Activated CD4-positive, alpha-beta T cell treated with anti-CD3 and anti-CD28 coated beads, Interleukin-2, amount 50 U/mL, for 16 hours (primary cell): ENCODE measurements around the gene P2RY12.
"Not testable (repeated sequence)": the region's sequence is repeated elsewhere in the genome, so short reads cannot be mapped to it uniquely, and the experiment has no call there.

ENCODE experiments used
- DNase-seq: peaks from one replicate; pipeline ENCODE4 v3.0.0-alpha.2; 2020

Gene P2RY12

GRCh38 chr3:151392191-151392590 lies 7.6 kb upstream of the P2RY12 start:
- not testable (repeated sequence) for DNase-seq

GRCh38 chr3:151391720-151392119 lies 7.2 kb upstream of the P2RY12 start:
- DNase-seq = no peak

GRCh38 chr3:151387842-151388241 lies 3.3 kb upstream of the P2RY12 start:
- DNase-seq = no peak

GRCh38 chr3:151387432-151387831 lies 2.9 kb upstream of the P2RY12 start:
- DNase-seq = no peak

GRCh38 chr3:151386056-151386455 lies 1.5 kb upstream of the P2RY12 start:
- no peak for DNase-seq

- DNase-seq = no peak
Observed at GRCh38 chr3:151383956-151384355, 597 bp downstream of the P2RY12 start.

- DNase-seq = no peak
Observed at GRCh38 chr3:151383111-151383510, 1.4 kb downstream of the P2RY12 start.

- DNase-seq = no peak
Observed at GRCh38 chr3:151382671-151383070, 1.9 kb downstream of the P2RY12 start.

GRCh38 chr3:151379083-151379734 lies 5.3 kb downstream of the P2RY12 start:
- peak; percentile 14 for DNase-seq

- DNase-seq = no peak
Observed at GRCh38 chr3:151377768-151378385, 6.7 kb downstream of the P2RY12 start.

GRCh38 chr3:151372063-151372820 lies 12.3 kb downstream of the P2RY12 start:
- DNase-seq = no peak

GRCh38 chr3:151371526-151371925 lies 13.0 kb downstream of the P2RY12 start:
- no peak for DNase-seq

GRCh38 chr3:151367448-151367847 lies 17.1 kb downstream of the P2RY12 start:
- no peak for DNase-seq

GRCh38 chr3:151366993-151367392 lies 17.6 kb downstream of the P2RY12 start:
- DNase-seq = no peak

GRCh38 chr3:151362751-151363174 lies 21.8 kb downstream of the P2RY12 start:
- DNase-seq = no peak

GRCh38 chr3:151357463-151357850 lies 27.1 kb downstream of the P2RY12 start:
- DNase-seq = no peak

GRCh38 chr3:151356794-151357462 lies 27.6 kb downstream of the P2RY12 start:
- DNase-seq = no peak

- no peak for DNase-seq
Observed at GRCh38 chr3:151351648-151352047, 32.9 kb downstream of the P2RY12 start.

- DNase-seq = no peak
Observed at GRCh38 chr3:151351219-151351618, 33.3 kb downstream of the P2RY12 start.

GRCh38 chr3:151350656-151351055 lies 33.9 kb downstream of the P2RY12 start:
- DNase-seq = no peak

GRCh38 chr3:151347432-151347831 lies 37.1 kb downstream of the P2RY12 start:
- DNase-seq = no peak

GRCh38 chr3:151346292-151346691 lies 38.3 kb downstream of the P2RY12 start:
- DNase-seq = no peak

- DNase-seq = no peak
Observed at GRCh38 chr3:151345859-151346258, 38.7 kb downstream of the P2RY12 start.

GRCh38 chr3:151331696-151332095 lies 52.9 kb downstream of the P2RY12 start:
- DNase-seq = no peak
